Endothelial cell of umbilical vein (primary cell): ENCODE results near the gene SMIM12.

Experiments used
- GATA2 ChIP-seq: IDR thresholded peaks from 2 replicates; pipeline ENCODE4 v1.7.0; 2011; ENCODE audit warnings: low read depth, mild to moderate bottlenecking, moderate library complexity, mixed read lengths, low read length; ENCODE audit not compliant: insufficient read length, insufficient read depth
- JUN ChIP-seq: IDR thresholded peaks from 2 replicates; pipeline ENCODE4 v1.6.1; 2011; ENCODE audit warnings: borderline replicate concordance, low read depth; ENCODE audit not compliant: insufficient read length, insufficient read depth
- MYC ChIP-seq: IDR thresholded peaks from one replicate; pipeline ENCODE4 v1.6.1; 2011; ENCODE audit warnings: mild to moderate bottlenecking, low read depth, low read length
- POLR2A ChIP-seq: IDR thresholded peaks from 2 replicates; pipeline ENCODE4 v1.6.1; 2012; ENCODE audit warnings: low read depth, mild to moderate bottlenecking, control low read depth, low read length
- POLR2AphosphoS5 ChIP-seq: IDR thresholded peaks from 2 replicates; pipeline ENCODE4 v1.6.1; 2012; ENCODE audit warnings: low read depth, mild to moderate bottlenecking, control low read depth, low read length, moderate library complexity; ENCODE audit not compliant: insufficient read depth
- TF ChIP-seq, protein P1 (sequence below), 2 donors: IDR thresholded peaks; 1 replicate in 1 of 2; 2 replicates in 1 of 2; pipeline ENCODE4 v1.5.1; 2011; ENCODE audit warnings: low read length in 2 of 2, mild to moderate bottlenecking in 2 of 2, moderate library complexity in 2 of 2, control low read depth in 1 of 2, inconsistent platforms in 1 of 2, low read depth in 1 of 2; ENCODE audit not compliant: insufficient read depth in 1 of 2; ENCODE audit errors: extremely low read depth in 1 of 2
- TF ChIP-seq, protein P2 (sequence below): IDR thresholded peaks from 2 replicates; pipeline ENCODE4 v1.6.1; 2011; ENCODE audit not compliant: insufficient read depth, insufficient read length

DNA sequence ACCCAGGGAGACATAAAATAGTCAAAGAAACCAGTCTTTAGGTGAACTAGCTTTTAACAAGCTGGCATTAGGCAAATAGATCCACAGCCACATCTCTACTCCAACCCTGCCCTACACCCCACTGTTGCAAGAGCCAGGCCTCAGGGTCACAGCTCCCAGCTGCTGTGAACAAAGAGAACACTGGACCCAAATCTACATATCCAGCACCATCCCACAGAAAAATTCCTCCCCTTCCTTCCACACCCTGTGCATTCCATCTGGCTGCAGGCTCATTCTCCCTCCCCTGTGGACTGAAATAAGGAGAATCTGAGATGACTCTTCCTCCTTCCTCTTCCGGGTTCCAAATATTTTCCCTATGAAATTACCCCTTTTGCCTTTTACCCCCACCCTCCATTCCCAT lies 46.7 kb upstream of the SMIM12 start:
- TF ChIP-seq GATA2 (no peak), POLR2AphosphoS5 (no peak), MYC (no peak), POLR2A (no peak), JUN (no peak)
- TF ChIP-seq, protein P1, sequence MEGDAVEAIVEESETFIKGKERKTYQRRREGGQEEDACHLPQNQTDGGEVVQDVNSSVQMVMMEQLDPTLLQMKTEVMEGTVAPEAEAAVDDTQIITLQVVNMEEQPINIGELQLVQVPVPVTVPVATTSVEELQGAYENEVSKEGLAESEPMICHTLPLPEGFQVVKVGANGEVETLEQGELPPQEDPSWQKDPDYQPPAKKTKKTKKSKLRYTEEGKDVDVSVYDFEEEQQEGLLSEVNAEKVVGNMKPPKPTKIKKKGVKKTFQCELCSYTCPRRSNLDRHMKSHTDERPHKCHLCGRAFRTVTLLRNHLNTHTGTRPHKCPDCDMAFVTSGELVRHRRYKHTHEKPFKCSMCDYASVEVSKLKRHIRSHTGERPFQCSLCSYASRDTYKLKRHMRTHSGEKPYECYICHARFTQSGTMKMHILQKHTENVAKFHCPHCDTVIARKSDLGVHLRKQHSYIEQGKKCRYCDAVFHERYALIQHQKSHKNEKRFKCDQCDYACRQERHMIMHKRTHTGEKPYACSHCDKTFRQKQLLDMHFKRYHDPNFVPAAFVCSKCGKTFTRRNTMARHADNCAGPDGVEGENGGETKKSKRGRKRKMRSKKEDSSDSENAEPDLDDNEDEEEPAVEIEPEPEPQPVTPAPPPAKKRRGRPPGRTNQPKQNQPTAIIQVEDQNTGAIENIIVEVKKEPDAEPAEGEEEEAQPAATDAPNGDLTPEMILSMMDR (IDR thresholded peaks at IDR 0.05; ENCODE audit: extremely low read depth in 1 of 2, insufficient read depth in 1 of 2, low read depth in 1 of 2, low read length in 2 of 2) = no peak
- TF ChIP-seq, protein P2, sequence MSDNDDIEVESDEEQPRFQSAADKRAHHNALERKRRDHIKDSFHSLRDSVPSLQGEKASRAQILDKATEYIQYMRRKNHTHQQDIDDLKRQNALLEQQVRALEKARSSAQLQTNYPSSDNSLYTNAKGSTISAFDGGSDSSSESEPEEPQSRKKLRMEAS = no peak
